K562 (cell line): ENCODE data around the gene SZT2. TPM values are rescaled to one million over a fixed set of nuclear protein-coding genes. Genes with fewer than 3 reads are reported as not detected.

Experiments used
- CC2D1A ChIP-seq: fragments of 450-650 bp; IDR thresholded peaks from 2 replicates; pipeline ENCODE4 v1.6.1; 2017; ENCODE audit warnings: mild to moderate bottlenecking
- CCNT2 ChIP-seq: IDR thresholded peaks from 2 replicates; pipeline ENCODE4 v1.6.1; 2011; ENCODE audit warnings: borderline replicate concordance, low read depth, mild to moderate bottlenecking, moderate library complexity, mixed read lengths, low read length; ENCODE audit not compliant: insufficient read length; ENCODE audit errors: extremely low read depth
- DLX4 ChIP-seq: fragments of 250-450 bp; sonication (Bioruptor Pico); IDR thresholded peaks from 2 replicates; pipeline ENCODE4 v1.6.1; 2021; ENCODE audit warnings: mild to moderate bottlenecking
- E2F8 ChIP-seq: fragments of 450-650 bp; IDR thresholded peaks from 2 replicates; pipeline ENCODE4 v1.7.1; 2018; ENCODE audit warnings: mild to moderate bottlenecking, low read depth; ENCODE audit not compliant: partially characterized antibody
- GTF2A2 ChIP-seq: IDR thresholded peaks from 2 replicates; pipeline ENCODE4 v1.6.1; 2016; ENCODE audit warnings: mild to moderate bottlenecking, missing genetic modification characterization, missing compliant biosample characterization
- HBP1 ChIP-seq: fragments of 450-650 bp; formaldehyde crosslinking; IDR thresholded peaks from 2 replicates; pipeline ENCODE4 v1.4.0; 2022; ENCODE audit warnings: missing genetic modification characterization
- MCM3 ChIP-seq: fragments of 450-650 bp; IDR thresholded peaks from 2 replicates; pipeline ENCODE4 v1.6.1; 2016
- NFIC ChIP-seq: fragments of 450-650 bp; IDR thresholded peaks from 2 replicates; pipeline ENCODE4 v1.6.1; 2017; ENCODE audit warnings: mild to moderate bottlenecking, inconsistent platforms
- NR4A1 ChIP-seq, 2 experiments: fragments of 250-450 bp in 1 of 2; fragments of 450-650 bp in 1 of 2; sonication (Bioruptor Pico) in 1 of 2; IDR thresholded peaks; 2 replicates each; pipeline versions ENCODE4 v1.4.0 to v1.6.1; 2016 to 2020; ENCODE audit warnings: mild to moderate bottlenecking in 2 of 2, missing compliant biosample characterization in 1 of 2, missing genetic modification characterization in 1 of 2, moderate library complexity in 1 of 2
- OTX1 ChIP-seq: fragments of 450-650 bp; formaldehyde crosslinking; IDR thresholded peaks from 2 replicates; pipeline ENCODE4 v1.4.0; 2022; ENCODE audit warnings: mild to moderate bottlenecking
- PML ChIP-seq: IDR thresholded peaks from 2 replicates; pipeline ENCODE4 v1.6.1; 2012; ENCODE audit warnings: low read length, inconsistent platforms
- PRDM10 ChIP-seq: fragments of 450-650 bp; IDR thresholded peaks from 2 replicates; pipeline ENCODE4 v1.6.1; 2018; ENCODE audit not compliant: partially characterized antibody
- SIRT6 ChIP-seq: IDR thresholded peaks from one replicate; pipeline ENCODE4 v1.6.1; 2012; ENCODE audit warnings: low read depth, mild to moderate bottlenecking, control low read depth, inconsistent platforms, low read length, moderate library complexity
- SIX5 ChIP-seq, 2 experiments: IDR thresholded peaks; 2 replicates each; pipeline ENCODE4 v1.6.1; 2011; ENCODE audit warnings: low read length in 2 of 2, borderline replicate concordance in 1 of 2, low read depth in 1 of 2, mild to moderate bottlenecking in 1 of 2, moderate library complexity in 1 of 2; ENCODE audit not compliant: insufficient read depth in 1 of 2
- TCFL5 ChIP-seq: fragments of 250-450 bp; sonication (Bioruptor Pico); conservative IDR thresholded peaks from 2 replicates; pipeline ENCODE4 v1.6.1; 2021; ENCODE audit warnings: mild to moderate bottlenecking, moderate library complexity, matching md5 sums
- ZNF740 ChIP-seq, 3 experiments: fragments of 200-800 bp in 1 of 3; sonication (Bioruptor generic) in 1 of 3; sonication (generic) in 1 of 3; formaldehyde crosslinking in 1 of 3; IDR thresholded peaks; 2 replicates each; pipeline versions ENCODE4 v1.6.1 to v1.8.0; 2016 to 2022; ENCODE audit warnings: mild to moderate bottlenecking in 2 of 3, missing compliant biosample characterization in 2 of 3, missing genetic modification characterization in 2 of 3, missing genetic modification reagents in 1 of 3
- polyA plus RNA-seq, 8 experiments: library from polyadenylated mRNA; depleted of rRNA in 4 of 8; stranded (reverse) in 5 of 8; unstranded in 3 of 8; fragments of >200 nt; fragmentation: Nextera tagmentation in 2 of 8; fragmentation: Illumina TruSeq in 1 of 8; extraction: Ambion mirVana in 2 of 8; extraction: Trizol in 1 of 8; gene quantifications; 2 replicates each; pipeline versions ENCODE4 v1.2.1 to v1.2.3, GENCODE V29; 2011 to 2014; ENCODE audit warnings: inconsistent platforms in 1 of 8, missing spikeins in 1 of 8
- total RNA-seq, 7 experiments: library from RNA; depleted of rRNA in 6 of 7; stranded (reverse); fragments of >200 nt in 6 of 7; fragmentation: Illumina TruSeq in 2 of 7; extraction: Trizol in 2 of 7; gene quantifications; 2 replicates each; pipeline versions ENCODE4 v1.2.1 to v1.2.3, GENCODE V29; 2011 to 2021; ENCODE audit warnings: low replicate concordance in 1 of 7

Gene SZT2
- total and polyA plus RNA-seq, 9 of the 15 experiments (the other 6 are each of a cell fraction or from before 2014, with no cell fraction given) = 0.88 to 31.0 (median 12.8) TPM

- TF ChIP-seq CCNT2 (peak; percentile 62), E2F8 (no peak), CC2D1A (peak; percentile 70; the same call in 1 of the 2 replicates), MCM3 (no peak), SIX5 (IDR thresholded peaks at IDR 0.05; ENCODE audit: borderline replicate concordance in 1 of 2, insufficient read depth in 1 of 2, low read depth in 1 of 2, low read length in 2 of 2) (no peak), SIRT6 (no peak), GTF2A2 (tag) (no peak), PML (peak; percentile 70; the same call in 1 of the 2 replicates), TCFL5 (CRISPR knock-in tag) (no peak), OTX1 (no peak), NFIC (peak; percentile 83), PRDM10 (no peak), NR4A1 (CRISPR knock-in tag; IDR thresholded peaks at IDR 0.05) (no peak), NR4A1 (tag; IDR thresholded peaks at IDR 0.05) (0 out of 2 replicates have a peak, but pooled peaks have one; percentile 32), HBP1 (no peak), DLX4 (no peak), ZNF740 (CRISPR knock-in tag; IDR thresholded peaks at IDR 0.05) (no peak), ZNF740 (tag; IDR thresholded peaks at IDR 0.05) (no peak)
Measured at GRCh38 chr1:43402089-43402865, 12.6 kb downstream of the SZT2 start (continued).
